Right cardiac atrium (tissue), 5 donors: ENCODE measurements around the gene IL1R2. TPM values are rescaled to one million over a fixed set of nuclear protein-coding genes. Genes with fewer than 3 reads are reported as not detected.

Experiments used
- ATAC-seq, 2 donors: fragments of 200-7000 bp; cut with Tn5 transposase; one replicate each; pipeline versions ENCODE4 v1.8.0 to v1.9.1; 2020; ENCODE audit warnings: moderate library complexity in 2 of 2, mild to moderate bottlenecking in 1 of 2
- DNase-seq, 3 donors: peaks; one replicate each; pipeline ENCODE4 v3.0.0-alpha.2; 2020
- H3K27ac ChIP-seq: one replicate; pipeline ENCODE4 v1.5.1; 2013; ENCODE audit warnings: mild to moderate bottlenecking, low read length, control low read depth, moderate library complexity
- H3K27me3 ChIP-seq: one replicate; pipeline ENCODE4 v1.6.1; 2013; ENCODE audit not compliant: control insufficient read depth, insufficient read depth
- H3K4me1 ChIP-seq: one replicate; pipeline ENCODE4 v1.6.1; 2013; ENCODE audit warnings: low read length; ENCODE audit not compliant: control insufficient read depth, insufficient read depth
- H3K4me3 ChIP-seq: one replicate; pipeline ENCODE4 v1.5.1; 2013; ENCODE audit warnings: low read length, control low read depth
- H3K9me3 ChIP-seq: one replicate; pipeline ENCODE4 v1.6.1; 2013; ENCODE audit warnings: low read length; ENCODE audit not compliant: control insufficient read depth
- WGBS: extraction: QIAGEN DNeasy Blood & Tissue Kit; methylation state at CpG from one replicate; pipeline ENCODE4 v1.1.7; 2013; 5-methylcytosine and 5-hydroxymethylcytosine counted together
- intact Hi-C, 4 donors: fragments of 100-400 bp; cut with DNase I; formaldehyde crosslinking; loops; one replicate each; pipeline versions ENCODE4 v1.11.0 to v1.14.0; 2022 to 2023
- polyA plus RNA-seq: library from polyadenylated mRNA; stranded (reverse); fragments of 200-250 nt; gene quantifications from one replicate; pipeline ENCODE4 v1.2.3, GENCODE V29; 2013
- total RNA-seq, 4 donors: library from RNA; stranded (reverse); fragmentation: NEBNext Ultra II Directional; extraction: Animal tissue kit (Norgen Biotek cat#: 25700); gene quantifications; one replicate each; pipeline ENCODE4 v1.2.1, GENCODE V29; 2021
- donor health status: healthy with polysubstance abuse.
- donor health status: DM: no; HTN: yes; CAD: no.
- donor health status: DM: no; HTN: no; CAD: no.
- donor health status: DM: no; HTN: yes; CAD: no; lungs with severe emphysema.
- donor health status: DM: yes; HTN: yes; CAD: no.

Gene IL1R2
- total and polyA plus RNA-seq, 5 donors: 1.9 to 4.3 (median 3.5) TPM; not detected in 1

DNA sequence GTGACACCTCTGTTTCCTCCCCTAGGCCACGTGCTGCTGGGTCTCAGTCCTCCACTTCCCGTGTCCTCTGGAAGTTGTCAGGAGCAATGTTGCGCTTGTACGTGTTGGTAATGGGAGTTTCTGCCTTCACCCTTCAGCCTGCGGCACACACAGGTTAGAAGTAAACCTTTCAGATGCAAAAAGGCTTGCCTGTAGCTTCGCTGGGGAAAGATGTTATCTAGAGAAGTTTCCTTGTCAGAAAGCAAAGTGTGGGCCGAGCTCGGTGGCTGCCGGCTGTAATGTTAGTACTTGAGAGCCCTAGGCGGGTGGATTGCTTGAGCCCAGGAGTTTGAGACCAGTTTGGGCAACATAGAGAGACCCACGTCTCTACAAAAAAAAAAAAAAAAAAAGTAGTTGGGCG is 16.7 kb downstream of the IL1R2 start:
- Histone ChIP-seq H3K4me3 (no peak overlapping the region), H3K27me3 (no peaks in the 10 kb centered on the region), H3K27ac (no peak overlapping the region), H3K9me3 (no peaks in the 10 kb centered on the region), H3K4me1 (no peaks in the 10 kb centered on the region)
- DNase-seq (no peak), ATAC-seq (no peak)
- WGBS: 88% methylated on average over 12 of the region's 12 CpGs
- intact Hi-C loops: loop anchor here in 3 of 4 donors (5.0 to 10.0 kb wide), 3 partner anchors 229 to 346 kb away; partner anchors contain the start of gene IL18R1 (in 1 of the 3)

DNA sequence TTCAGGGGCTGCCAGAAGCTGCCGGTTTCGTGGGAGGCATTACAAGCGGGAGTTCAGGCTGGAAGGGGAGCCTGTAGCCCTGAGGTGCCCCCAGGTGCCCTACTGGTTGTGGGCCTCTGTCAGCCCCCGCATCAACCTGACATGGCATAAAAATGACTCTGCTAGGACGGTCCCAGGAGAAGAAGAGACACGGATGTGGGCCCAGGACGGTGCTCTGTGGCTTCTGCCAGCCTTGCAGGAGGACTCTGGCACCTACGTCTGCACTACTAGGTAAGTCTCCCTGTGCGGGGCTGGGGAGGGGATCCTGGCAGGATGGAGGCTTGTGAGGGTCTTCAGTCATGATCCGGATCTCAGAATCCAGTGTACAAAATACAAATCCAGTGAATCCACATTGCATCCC is 17.8 kb downstream of the IL1R2 start:
- ATAC-seq: no peak
- H3K4me3 ChIP-seq: no peak overlapping the region
- 95% methylated on average over 10 of the region's 10 CpGs for WGBS
- DNase-seq: peak in 1 of 3 donors; percentile 38
- H3K27me3 ChIP-seq: no peaks in the 10 kb centered on the region
- H3K27ac ChIP-seq: no peak overlapping the region
- H3K4me1 ChIP-seq: no peaks in the 10 kb centered on the region
- H3K9me3 ChIP-seq: no peaks in the 10 kb centered on the region
- intact Hi-C loops: loop anchor here in 3 of 4 donors (5.0 to 10.0 kb wide), 3 partner anchors 228 to 345 kb away; partner anchors contain the start of gene IL18R1 (in 1 of the 3)

DNA sequence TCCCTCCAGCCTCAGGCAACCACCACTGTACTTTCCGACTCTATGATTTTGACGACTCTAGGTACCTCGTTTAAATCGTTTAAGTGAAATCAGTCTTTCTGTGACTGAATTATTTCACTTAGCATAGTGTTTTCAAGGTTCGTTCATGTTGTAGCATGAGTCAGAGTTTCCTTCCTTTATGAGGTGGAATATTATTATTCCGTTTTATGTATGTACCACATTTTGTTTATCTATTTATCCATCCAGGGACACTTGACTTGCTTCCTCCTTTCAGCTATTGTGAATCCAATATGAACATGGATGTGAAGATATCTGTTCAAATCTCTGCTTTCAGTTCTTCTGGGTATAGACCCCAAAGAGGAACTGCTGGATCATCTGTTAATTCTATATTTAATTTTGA is 19.1 kb downstream of the IL1R2 start:
- Histone ChIP-seq H3K9me3 (no peaks in the 10 kb centered on the region), H3K27me3 (no peaks in the 10 kb centered on the region), H3K27ac (no peak overlapping the region), H3K4me1 (no peaks in the 10 kb centered on the region), H3K4me3 (no peak overlapping the region)
- no peak for DNase-seq
- WGBS: 74% methylated on average over 6 of the region's 6 CpGs
- intact Hi-C loops: loop anchor here in 1 of 4 donors (10.0 kb wide), 1 partner anchor 434 kb away; no protein-coding TSS in a partner anchor
- ATAC-seq: no peak

DNA sequence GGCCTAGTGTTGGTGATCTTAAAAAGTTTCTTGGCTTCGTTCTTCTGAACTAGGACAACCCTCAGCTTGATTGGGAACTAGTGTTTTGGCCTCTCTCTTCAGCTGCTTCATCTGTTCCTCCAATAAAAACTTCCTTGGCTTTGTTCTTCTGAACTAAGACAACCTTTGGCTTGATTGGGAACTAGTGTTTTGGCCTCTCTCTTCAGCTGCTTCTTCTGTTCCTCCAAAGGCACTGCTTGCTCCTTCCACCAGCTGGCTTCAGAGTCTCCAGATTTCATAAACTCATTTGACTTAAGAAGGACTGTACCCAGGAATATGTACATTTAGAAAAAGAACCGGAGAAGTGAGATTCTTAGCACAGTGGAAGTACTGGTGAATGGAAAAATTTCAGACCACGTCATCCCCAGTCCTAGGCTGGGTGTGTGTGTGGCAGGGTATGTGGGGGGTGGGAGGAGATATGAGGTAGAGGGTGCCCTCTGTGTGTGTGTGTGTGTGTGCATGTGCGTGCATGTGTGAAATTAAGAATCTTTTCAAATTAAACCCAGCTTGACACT is 20.4 kb downstream of the IL1R2 start:
- DNase-seq (no peak), ATAC-seq (peak in 1 of 2 donors; percentile 44)
- WGBS: 64% methylated on average over 4 of the region's 4 CpGs
- Histone ChIP-seq H3K27me3 (no peaks in the 10 kb centered on the region), H3K4me1 (no peaks in the 10 kb centered on the region), H3K4me3 (no peak overlapping the region), H3K9me3 (no peaks in the 10 kb centered on the region), H3K27ac (no peak overlapping the region)
- intact Hi-C loops: loop anchor here in 1 of 4 donors (10.0 kb wide), 1 partner anchor 433 kb away; no protein-coding TSS in a partner anchor

DNA sequence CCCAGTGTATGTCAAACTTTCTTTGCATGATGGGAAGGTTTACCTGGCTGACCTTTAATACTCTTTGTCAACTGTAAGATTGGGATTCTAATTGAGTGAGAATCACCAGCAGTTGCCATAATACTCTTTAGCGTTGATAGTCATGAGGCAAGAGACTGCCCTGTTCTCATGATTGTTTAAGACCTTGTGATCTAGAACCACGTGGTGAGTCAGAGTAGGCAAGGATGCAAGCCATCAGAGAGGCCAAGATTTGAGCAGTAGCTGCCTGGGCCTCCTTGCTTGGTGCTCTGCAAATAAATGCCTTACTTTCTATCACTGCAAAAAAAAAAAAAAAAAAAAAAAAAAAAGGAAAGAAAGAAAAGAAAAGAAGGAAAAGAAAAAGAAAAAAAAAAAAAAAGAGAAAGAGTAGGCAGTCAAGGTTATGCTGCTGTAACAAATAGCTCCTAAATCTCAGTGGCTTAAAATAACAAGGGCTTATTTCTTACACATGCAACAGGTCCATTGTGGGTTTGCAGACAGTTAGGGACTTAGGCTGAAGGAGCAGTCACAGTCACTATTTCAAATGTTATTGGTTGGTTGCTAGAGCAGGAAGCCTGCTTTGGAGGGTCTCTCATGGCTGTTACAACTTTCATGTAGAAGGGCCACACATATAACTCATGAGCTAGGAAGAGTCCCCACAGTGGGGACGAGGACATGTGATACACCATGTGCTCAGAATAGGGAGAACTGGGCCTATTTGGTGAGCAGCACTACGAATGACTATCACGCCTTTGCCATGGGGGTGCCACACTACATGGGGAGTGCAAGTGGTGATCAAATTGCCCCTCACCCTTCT is 21.7 kb downstream of the IL1R2 start:
- H3K9me3 ChIP-seq: no peaks in the 10 kb centered on the region
- no peak for DNase-seq
- WGBS: 90% methylated on average over 5 of the region's 5 CpGs
- no peak for ATAC-seq
- intact Hi-C loops: loop anchor here in 1 of 4 donors (10.0 kb wide), 1 partner anchor 431 kb away; no protein-coding TSS in a partner anchor
- H3K4me3 ChIP-seq: no peak overlapping the region
- H3K4me1 ChIP-seq: no peaks in the 10 kb centered on the region
- H3K27me3 ChIP-seq: no peaks in the 10 kb centered on the region
- H3K27ac ChIP-seq: no peak overlapping the region

DNA sequence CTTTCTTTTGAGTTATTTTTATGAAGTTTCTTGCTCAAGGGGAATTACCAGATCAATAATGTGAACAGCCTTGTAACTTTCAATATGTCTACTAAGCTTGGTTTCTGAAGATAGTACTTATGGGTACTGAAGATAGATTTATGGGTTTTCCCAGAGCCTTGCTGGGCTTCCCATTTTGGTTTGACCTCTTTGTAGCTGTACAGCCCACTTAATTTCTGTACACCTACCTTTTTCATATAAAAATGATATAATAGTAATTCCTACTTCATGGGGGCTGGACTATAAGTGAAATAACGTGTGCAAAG is 22.2 kb downstream of the IL1R2 start:
- ATAC-seq (no peak), DNase-seq (no peak)
- WGBS: 98% methylated on average over 1 of the region's 1 CpG
- no peak overlapping the region for H3K27ac ChIP-seq
- no peaks in the 10 kb centered on the region for H3K4me1 ChIP-seq
- H3K27me3 ChIP-seq: no peaks in the 10 kb centered on the region
- no peak overlapping the region for H3K4me3 ChIP-seq
- intact Hi-C loops: loop anchor here in 1 of 4 donors (10.0 kb wide), 1 partner anchor 431 kb away; no protein-coding TSS in a partner anchor
- no peaks in the 10 kb centered on the region for H3K9me3 ChIP-seq

DNA sequence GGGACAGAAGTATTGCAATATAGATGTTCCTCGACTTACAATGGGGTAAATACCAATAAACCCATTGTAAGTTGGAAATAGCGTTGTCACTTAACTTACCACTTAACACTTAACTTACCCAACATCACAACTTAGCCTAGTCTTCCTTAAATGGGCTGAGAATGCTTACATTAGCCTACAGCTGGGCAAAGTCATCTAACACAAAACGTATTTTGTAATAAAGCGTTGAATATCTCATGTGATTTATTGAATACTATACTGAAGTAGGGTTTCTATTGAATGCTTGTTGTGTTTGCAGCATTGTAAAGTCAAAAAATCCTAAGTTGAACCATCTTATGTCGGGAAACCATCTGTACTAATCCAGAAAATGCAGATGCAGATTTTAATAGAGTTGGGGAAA is 23.6 kb downstream of the IL1R2 start:
- no peaks in the 10 kb centered on the region for H3K9me3 ChIP-seq
- DNase-seq: no peak
- no peak overlapping the region for H3K4me3 ChIP-seq
- WGBS: 84% methylated on average over 5 of the region's 5 CpGs
- intact Hi-C loops: loop anchor here in 2 of 4 donors (5.0 to 10.0 kb wide), 2 partner anchors 427 to 429 kb away; no protein-coding TSS in a partner anchor
- no peak overlapping the region for H3K27ac ChIP-seq
- H3K4me1 ChIP-seq: no peaks in the 10 kb centered on the region
- ATAC-seq: no peak
- H3K27me3 ChIP-seq: no peaks in the 10 kb centered on the region

DNA sequence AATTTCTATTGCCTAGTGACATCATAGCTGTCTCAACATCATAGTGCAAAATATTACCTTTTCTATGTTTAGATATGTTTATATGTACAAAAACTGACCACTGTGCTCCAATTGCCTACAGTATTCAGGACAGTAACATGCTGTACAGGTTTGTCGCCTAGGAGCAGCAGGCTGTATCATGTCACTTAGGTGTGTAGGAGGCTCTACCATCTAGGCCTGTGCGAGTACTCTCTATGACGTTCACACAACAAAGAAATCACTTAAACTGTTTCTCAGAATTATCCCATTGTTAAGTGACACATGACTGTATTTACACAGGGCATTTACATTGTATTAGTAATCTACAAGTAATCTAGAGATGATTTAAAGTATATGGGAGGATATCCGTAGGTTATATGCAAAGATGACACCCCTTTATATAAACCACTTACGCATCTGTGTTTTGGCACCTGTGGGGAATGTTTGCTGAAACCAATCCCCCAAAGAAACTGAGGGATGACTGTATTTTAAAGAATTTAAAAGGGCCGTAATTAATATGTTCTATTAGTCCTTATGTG is 24.7 kb downstream of the IL1R2 start:
- no peaks in the 10 kb centered on the region for H3K27me3 ChIP-seq
- H3K9me3 ChIP-seq: no peaks in the 10 kb centered on the region
- 92% methylated on average over 6 of the region's 6 CpGs for WGBS
- no peak overlapping the region for H3K4me3 ChIP-seq
- no peak for ATAC-seq
- no peaks in the 10 kb centered on the region for H3K4me1 ChIP-seq
- intact Hi-C loops: loop anchor here in 2 of 4 donors (5.0 to 10.0 kb wide), 2 partner anchors 426 to 428 kb away; no protein-coding TSS in a partner anchor
- DNase-seq: no peak
- no peak overlapping the region for H3K27ac ChIP-seq

DNA sequence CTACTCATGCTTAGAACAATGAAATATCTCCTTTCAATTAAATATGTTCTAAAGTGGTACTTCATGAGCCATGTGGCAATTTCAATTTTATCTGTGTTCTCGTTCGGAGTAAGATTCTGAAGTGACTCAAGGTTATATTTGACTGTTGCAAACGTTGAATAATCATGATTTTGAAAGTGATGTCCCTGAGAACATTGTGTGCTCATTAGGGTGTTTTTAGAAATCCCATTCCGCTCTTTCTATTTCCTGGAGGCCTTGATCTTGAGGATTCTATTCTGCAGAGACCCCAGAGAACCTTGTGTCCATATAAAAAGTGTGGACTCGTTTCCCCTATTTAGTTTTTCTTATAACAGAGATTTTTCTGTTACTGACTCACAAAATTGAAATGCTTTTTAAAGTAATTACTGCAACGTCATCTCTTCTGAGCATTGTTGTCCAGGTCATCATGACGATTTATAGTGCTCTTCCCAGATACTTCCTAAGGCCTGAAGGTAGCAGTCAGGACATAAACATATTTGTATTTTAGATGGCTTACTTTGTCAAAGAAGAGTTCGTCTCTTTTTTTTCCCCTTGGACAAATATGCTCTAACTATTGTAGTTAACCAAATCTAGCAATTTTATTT is 27.2 kb downstream of the IL1R2 start:
- 83% methylated on average over 8 of the region's 8 CpGs for WGBS
- no peaks in the 10 kb centered on the region for H3K9me3 ChIP-seq
- no peak overlapping the region for H3K4me3 ChIP-seq
- DNase-seq: no peak
- peaks cover 4% of the 10 kb centered on the region for H3K4me1 ChIP-seq
- no peak overlapping the region for H3K27ac ChIP-seq
- ATAC-seq: no peak
- no peaks in the 10 kb centered on the region for H3K27me3 ChIP-seq
- intact Hi-C loops: loop anchor here in 2 of 4 donors (5.0 to 10.0 kb wide), 2 partner anchors 423 to 426 kb away; no protein-coding TSS in a partner anchor

DNA sequence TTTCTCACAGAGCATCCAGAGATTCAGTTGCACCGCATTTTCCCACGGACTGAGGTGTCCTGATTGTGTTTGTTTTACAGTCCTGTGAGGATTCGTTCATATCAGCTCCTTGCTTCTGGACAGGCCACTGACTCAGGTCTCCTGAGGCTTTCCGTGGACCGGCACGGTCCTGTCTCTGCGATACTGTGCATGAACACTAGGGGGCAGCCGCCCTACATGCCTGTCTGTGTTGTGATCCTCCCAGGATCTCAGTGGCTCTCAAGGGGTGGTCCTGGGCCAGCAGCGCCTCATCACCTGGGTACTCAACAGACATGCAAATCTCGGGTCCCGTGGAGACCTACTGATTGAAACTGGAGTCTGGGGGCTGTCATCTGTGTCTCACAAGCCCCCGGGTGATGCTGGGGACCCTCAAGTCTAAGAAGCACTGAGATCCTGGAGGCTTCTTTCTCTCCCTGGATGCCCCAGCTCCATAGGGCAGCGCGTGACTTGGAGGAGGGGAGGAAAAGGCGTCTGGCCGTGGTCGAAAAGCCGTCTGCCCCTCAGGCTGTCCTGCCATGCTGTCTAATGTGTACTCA is 28.9 kb downstream of the IL1R2 start:
- no peak overlapping the region for H3K4me3 ChIP-seq
- no peaks in the 10 kb centered on the region for H3K27me3 ChIP-seq
- DNase-seq (peak; percentile 90 to 95 (median 94)), ATAC-seq (peak; percentile 91 to 94)
- peaks cover 4% of the 10 kb centered on the region for H3K4me1 ChIP-seq
- no peak overlapping the region for H3K27ac ChIP-seq
- intact Hi-C loops: loop anchor here (2.0 to 5.0 kb wide), 5 partner anchors 42 to 222 kb away; no protein-coding TSS in a partner anchor
- H3K9me3 ChIP-seq: no peaks in the 10 kb centered on the region
- WGBS: 10% methylated on average over 18 of the region's 18 CpGs
